Trophoblast cell (in vitro differentiated cells and primary cell): ENCODE measurements around the gene APOD.
A peak's percentile ranks its signal among the peaks of the same experiment; 100 is the strongest.

Experiments
- DNase-seq, 2 donors: peaks; one replicate each; pipeline ENCODE4 v3.0.0-alpha.2; 2016
- H2AFZ ChIP-seq: 2 replicates; pipeline ENCODE4 v1.6.1; 2013; ENCODE audit warnings: low read length, moderate library complexity, mild to moderate bottlenecking; ENCODE audit not compliant: insufficient read depth, poor library complexity
- H2AK5ac ChIP-seq: 2 replicates; pipeline ENCODE4 v1.6.1; 2013; ENCODE audit warnings: mild to moderate bottlenecking, low read length
- H2BK120ac ChIP-seq: 2 replicates; pipeline ENCODE4 v1.6.1; 2013; ENCODE audit warnings: low read length, mild to moderate bottlenecking, moderate library complexity; ENCODE audit not compliant: insufficient read depth, poor library complexity
- H2BK12ac ChIP-seq: 2 replicates; pipeline ENCODE4 v1.6.1; 2013; ENCODE audit warnings: mild to moderate bottlenecking, low read length, moderate library complexity
- H2BK5ac ChIP-seq: 2 replicates; pipeline ENCODE4 v1.6.1; 2013; ENCODE audit warnings: low read length, low read depth, moderate library complexity, mild to moderate bottlenecking; ENCODE audit not compliant: poor library complexity
- H3K14ac ChIP-seq: 2 replicates; pipeline ENCODE4 v1.6.1; 2013; ENCODE audit warnings: mild to moderate bottlenecking, low read length
- H3K18ac ChIP-seq: 2 replicates; pipeline ENCODE4 v1.6.1; 2013; ENCODE audit warnings: mild to moderate bottlenecking, low read length
- H3K23ac ChIP-seq: 2 replicates; pipeline ENCODE4 v1.6.1; 2013; ENCODE audit warnings: low read length
- H3K27ac ChIP-seq: 2 replicates; pipeline ENCODE4 v1.5.1; 2013; ENCODE audit warnings: low read depth, mild to moderate bottlenecking, inconsistent platforms, low read length, moderate library complexity
- H3K27me3 ChIP-seq: 2 replicates; pipeline ENCODE4 v1.6.1; 2013; ENCODE audit warnings: inconsistent platforms, mild to moderate bottlenecking, low read length, moderate library complexity; ENCODE audit not compliant: insufficient read depth
- H3K36me3 ChIP-seq, 2 experiments: 1 replicate in 1 of 2; 2 replicates in 1 of 2; pipeline ENCODE4 v1.6.1; 2013; ENCODE audit warnings: low read length in 2 of 2, mild to moderate bottlenecking in 2 of 2, moderate library complexity in 1 of 2; ENCODE audit not compliant: insufficient read depth in 2 of 2, control insufficient read depth in 1 of 2
- H3K4ac ChIP-seq: 2 replicates; pipeline ENCODE4 v1.6.1; 2013; ENCODE audit warnings: low read depth, mild to moderate bottlenecking, low read length, moderate library complexity
- H3K4me1 ChIP-seq, 2 experiments: 1 replicate in 1 of 2; 2 replicates in 1 of 2; pipeline ENCODE4 v1.6.1; 2013; ENCODE audit warnings: low read length in 2 of 2, mild to moderate bottlenecking in 2 of 2, moderate library complexity in 1 of 2; ENCODE audit not compliant: insufficient read depth in 2 of 2, control insufficient read depth in 1 of 2
- H3K4me2 ChIP-seq: 2 replicates; pipeline ENCODE4 v1.6.1; 2013; ENCODE audit warnings: inconsistent platforms, mild to moderate bottlenecking, low read length, moderate library complexity
- H3K4me3 ChIP-seq: 2 replicates; pipeline ENCODE4 v1.5.1; 2013; ENCODE audit warnings: mild to moderate bottlenecking, low read depth, low read length, inconsistent platforms
- H3K79me1 ChIP-seq: one replicate; pipeline ENCODE4 v1.6.1; 2013; ENCODE audit warnings: low read length
- H3K79me2 ChIP-seq: 2 replicates; pipeline ENCODE4 v1.6.1; 2013; ENCODE audit warnings: low read length, mild to moderate bottlenecking; ENCODE audit not compliant: control insufficient read depth, insufficient read depth, poor library complexity
- H3K9ac ChIP-seq: 2 replicates; pipeline ENCODE4 v1.6.1; 2013; ENCODE audit warnings: mild to moderate bottlenecking, low read length
- H3K9me3 ChIP-seq: 2 replicates; pipeline ENCODE4 v1.6.1; 2013; ENCODE audit warnings: low read depth, mild to moderate bottlenecking, control low read depth, inconsistent platforms, low read length; ENCODE audit not compliant: insufficient read depth
- H4K12ac ChIP-seq: 2 replicates; pipeline ENCODE4 v1.6.1; 2013; ENCODE audit warnings: low read depth, mild to moderate bottlenecking, low read length, moderate library complexity
- H4K8ac ChIP-seq: 2 replicates; pipeline ENCODE4 v1.6.1; 2013; ENCODE audit warnings: low read depth, mild to moderate bottlenecking, low read length, moderate library complexity
- H4K91ac ChIP-seq: one replicate; pipeline ENCODE4 v1.6.1; 2013; ENCODE audit warnings: low read depth, mild to moderate bottlenecking, low read length, moderate library complexity
- WGBS: extraction: QIAGEN DNeasy Blood & Tissue Kit; methylation state at CpG from one replicate; pipeline ENCODE4 v1.1.7; 2013; ENCODE audit warnings: missing lambda C conversion rate; ENCODE audit not compliant: insufficient read length, insufficient coverage; ENCODE audit errors: extremely low coverage; 5-methylcytosine and 5-hydroxymethylcytosine counted together

The APOD gene

DNA sequence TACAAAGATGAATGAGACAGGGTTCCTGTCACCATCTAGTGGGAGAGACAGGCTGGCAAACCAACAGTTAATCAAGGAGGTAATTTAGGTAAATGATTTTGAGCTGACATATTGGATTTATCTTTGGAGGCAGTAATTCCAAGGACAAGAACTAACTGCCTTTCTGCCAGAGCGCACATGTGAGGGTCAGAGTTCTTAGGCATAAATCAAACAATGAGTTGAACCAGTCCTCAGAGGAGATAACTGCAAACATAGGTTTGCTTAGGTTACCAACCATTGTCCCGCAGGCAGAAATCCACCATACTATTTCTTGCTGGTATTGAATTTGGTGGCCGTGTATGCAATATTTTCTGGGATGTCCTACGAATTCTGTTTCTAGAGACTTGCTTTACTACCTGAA is 26.4 kb downstream of the APOD start:
- Histone ChIP-seq H3K9me3 (no peaks in the 10 kb centered on the region), H3K27ac (no peak overlapping the region)
- no CpG with 5 or more reads among the region's 4 CpGs for WGBS

DNA sequence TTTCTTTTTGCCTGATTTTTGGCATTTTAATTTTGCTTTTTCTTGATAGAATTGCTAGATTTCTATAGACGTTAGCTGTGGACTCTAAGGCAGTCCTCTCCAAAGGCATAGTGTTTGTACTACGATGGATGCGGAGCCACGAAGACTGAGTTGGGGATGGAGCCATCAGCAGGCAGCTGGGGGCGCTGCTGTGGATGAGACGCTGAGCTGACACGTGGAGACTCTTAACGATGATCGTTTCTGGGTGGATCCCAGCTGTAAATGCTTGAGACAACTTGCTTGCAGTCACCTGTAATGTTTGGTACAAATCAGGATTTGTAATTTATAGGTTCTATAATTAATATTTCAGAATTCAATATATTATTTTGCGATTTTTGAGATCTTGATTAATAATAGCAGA is 27.4 kb downstream of the APOD start:
- Histone ChIP-seq H2BK12ac (no peak overlapping the region), H3K23ac (no peak overlapping the region), H4K12ac (no peak overlapping the region), H3K27me3 (no peaks in the 10 kb centered on the region), H3K4me1 (peaks cover 10 to 11% of the 10 kb centered on the region in 2 experiments), H4K8ac (no peak overlapping the region), H3K36me3 (no peaks in the 10 kb centered on the region), H2AK5ac (no peak overlapping the region), H3K79me2 (no peaks in the 10 kb centered on the region), H3K4ac (no peak overlapping the region), H3K14ac (no peak overlapping the region), H2BK5ac (no peak overlapping the region), H3K18ac (no peak overlapping the region), H3K9ac (no peak overlapping the region), H3K4me2 (no peak overlapping the region), H4K91ac (no peak overlapping the region), H3K4me3 (no peak overlapping the region), H2BK120ac (no peak overlapping the region), H3K79me1 (peaks cover 3% of the 10 kb centered on the region), H3K9me3 (no peaks in the 10 kb centered on the region), H3K27ac (no peak overlapping the region), H2AFZ (no peak overlapping the region)
- WGBS, result no CpG with 5 or more reads among the region's 10 CpGs
- DNase-seq, result peak in 1 of 2 donors; percentile 38

More for the DNA sequence above, 26.4 kb downstream of the APOD start:
- no peak overlapping the region for H3K18ac ChIP-seq
- no peak overlapping the region for H3K4me2 ChIP-seq
- no peak overlapping the region for H4K12ac ChIP-seq
- H3K27me3 ChIP-seq, result no peaks in the 10 kb centered on the region
- no peak overlapping the region for H2AK5ac ChIP-seq
- H4K8ac ChIP-seq, result no peak overlapping the region
- H2BK120ac ChIP-seq, result no peak overlapping the region
- peaks cover 2 to 4% of the 10 kb centered on the region in 2 experiments for H3K4me1 ChIP-seq
- H3K4me3 ChIP-seq, result no peak overlapping the region
- H2BK5ac ChIP-seq, result no peak overlapping the region
- H3K23ac ChIP-seq, result no peak overlapping the region
- H3K79me2 ChIP-seq, result no peaks in the 10 kb centered on the region
- no peaks in the 10 kb centered on the region for H3K79me1 ChIP-seq
- no peak overlapping the region for H3K4ac ChIP-seq
- H2BK12ac ChIP-seq, result no peak overlapping the region
- no peak overlapping the region for H4K91ac ChIP-seq
- H3K14ac ChIP-seq, result no peak overlapping the region
- no peak overlapping the region for H3K9ac ChIP-seq
- no peak overlapping the region for H2AFZ ChIP-seq
- no peak for DNase-seq
- H3K36me3 ChIP-seq, result no peaks in the 10 kb centered on the region

- Histone ChIP-seq H4K12ac (no peak overlapping the region), H3K79me1 (peaks cover 3% of the 10 kb centered on the region), H2BK12ac (no peak overlapping the region), H2AK5ac (no peak overlapping the region), H3K79me2 (no peaks in the 10 kb centered on the region), H2BK120ac (no peak overlapping the region), H3K4ac (no peak overlapping the region), H4K8ac (no peak overlapping the region), H3K14ac (no peak overlapping the region), H3K27ac (no peak overlapping the region), H3K4me3 (no peak overlapping the region), H4K91ac (no peak overlapping the region), H3K9me3 (no peaks in the 10 kb centered on the region), H3K36me3 (no peaks in the 10 kb centered on the region), H3K27me3 (no peaks in the 10 kb centered on the region), H2AFZ (no peak overlapping the region), H3K23ac (no peak overlapping the region), H2BK5ac (no peak overlapping the region), H3K18ac (no peak overlapping the region), H3K4me2 (no peak overlapping the region), H3K4me1 (peaks cover 13 to 16% of the 10 kb centered on the region in 2 experiments), H3K9ac (no peak overlapping the region)
- no peak for DNase-seq
- no CpG with 5 or more reads among the region's 8 CpGs for WGBS
These were observed 28.6 kb downstream of the APOD start for GRCh38 chr3:195555110-195555509.

DNA sequence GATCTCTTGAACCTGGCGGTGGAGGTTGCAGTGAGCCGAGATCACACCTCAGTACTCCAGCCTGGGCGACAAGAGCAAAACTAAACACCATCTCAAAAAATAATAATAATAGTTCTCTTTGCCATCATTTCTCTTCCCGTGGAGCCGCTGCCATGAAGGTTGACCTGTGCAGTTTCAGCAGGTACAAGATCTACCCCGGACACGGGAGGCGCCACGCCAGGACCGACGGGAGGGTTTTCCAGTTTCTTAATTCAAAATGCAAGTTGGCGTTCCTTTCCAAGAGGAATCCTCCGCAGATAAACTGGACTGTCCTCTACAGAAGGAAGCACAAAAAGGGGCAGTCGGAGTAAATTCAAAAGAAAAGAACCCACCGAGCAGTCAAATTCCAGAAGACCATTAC is 29.3 kb downstream of the APOD start:
- no peak for DNase-seq
- Histone ChIP-seq H2BK12ac (no peak overlapping the region), H4K12ac (no peak overlapping the region), H3K36me3 (no peaks in the 10 kb centered on the region), H2BK120ac (no peak overlapping the region), H3K79me1 (peaks cover 3% of the 10 kb centered on the region), H3K27ac (no peak overlapping the region), H3K4me3 (no peak overlapping the region), H2AK5ac (no peak overlapping the region), H3K79me2 (no peaks in the 10 kb centered on the region), H3K23ac (no peak overlapping the region), H3K4me1 (peaks cover 18 to 20% of the 10 kb centered on the region in 2 experiments), H3K9ac (no peak overlapping the region), H4K8ac (no peak overlapping the region), H3K9me3 (no peaks in the 10 kb centered on the region), H3K14ac (no peak overlapping the region), H2AFZ (no peak overlapping the region), H4K91ac (no peak overlapping the region), H3K4me2 (no peak overlapping the region), H3K27me3 (no peaks in the 10 kb centered on the region), H3K4ac (no peak overlapping the region), H2BK5ac (no peak overlapping the region), H3K18ac (no peak overlapping the region)
- WGBS, result no CpG with 5 or more reads among the region's 15 CpGs
